HG02642 (cell line): ENCODE measurements around the gene STAT3.
"Not testable (repeated sequence)": the region's sequence is repeated elsewhere in the genome, so short reads cannot be mapped to it uniquely, and the experiment has no call there.

Source experiments
- ATAC-seq: cut with Tn5 transposase; IDR thresholded peaks from one replicate; pipeline ENCODE4 v1.9.1; 2021; ENCODE audit warnings: mild to moderate bottlenecking; ENCODE audit not compliant: unreplicated experiment, poor library complexity

Gene STAT3

GRCh38 chr17:42386777-42387657 lies 1.2 kb downstream of the STAT3 start:
- ATAC-seq = no peak

- ATAC-seq = no peak
Measured at GRCh38 chr17:42381898-42382297, 6.3 kb downstream of the STAT3 start.

GRCh38 chr17:42380935-42381334 lies 7.3 kb downstream of the STAT3 start:
- no peak for ATAC-seq

DNA sequence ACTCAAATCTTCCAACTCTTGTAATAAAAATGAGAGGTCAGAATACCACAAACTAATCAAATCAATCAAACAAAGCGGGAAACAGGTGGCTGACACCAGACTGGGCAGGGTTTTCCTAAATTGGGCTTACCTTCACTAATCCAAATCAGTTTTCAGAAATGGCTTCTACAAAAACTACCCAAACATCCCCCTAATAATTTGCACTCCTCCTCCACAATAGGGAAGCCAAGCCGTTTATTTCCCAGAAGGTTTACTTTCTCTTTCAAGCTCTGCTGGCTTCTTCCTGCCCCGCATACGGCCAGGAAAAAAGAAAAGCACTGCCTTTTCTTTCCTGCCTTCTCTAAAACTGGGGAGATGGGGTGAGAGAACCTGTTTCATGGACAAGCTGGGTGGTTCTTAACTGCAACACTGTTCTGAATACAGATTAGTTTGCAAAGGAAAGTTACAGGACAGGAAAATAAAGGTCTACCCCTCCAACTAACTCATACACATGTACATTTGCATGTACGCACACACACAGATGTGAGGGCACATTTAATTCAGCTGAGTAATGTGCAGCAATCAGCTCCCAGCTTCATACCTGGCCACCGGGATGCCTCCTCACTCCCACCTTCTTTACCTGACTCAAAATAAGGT lies 9.2 kb downstream of the STAT3 start:
- ATAC-seq = no peak

DNA sequence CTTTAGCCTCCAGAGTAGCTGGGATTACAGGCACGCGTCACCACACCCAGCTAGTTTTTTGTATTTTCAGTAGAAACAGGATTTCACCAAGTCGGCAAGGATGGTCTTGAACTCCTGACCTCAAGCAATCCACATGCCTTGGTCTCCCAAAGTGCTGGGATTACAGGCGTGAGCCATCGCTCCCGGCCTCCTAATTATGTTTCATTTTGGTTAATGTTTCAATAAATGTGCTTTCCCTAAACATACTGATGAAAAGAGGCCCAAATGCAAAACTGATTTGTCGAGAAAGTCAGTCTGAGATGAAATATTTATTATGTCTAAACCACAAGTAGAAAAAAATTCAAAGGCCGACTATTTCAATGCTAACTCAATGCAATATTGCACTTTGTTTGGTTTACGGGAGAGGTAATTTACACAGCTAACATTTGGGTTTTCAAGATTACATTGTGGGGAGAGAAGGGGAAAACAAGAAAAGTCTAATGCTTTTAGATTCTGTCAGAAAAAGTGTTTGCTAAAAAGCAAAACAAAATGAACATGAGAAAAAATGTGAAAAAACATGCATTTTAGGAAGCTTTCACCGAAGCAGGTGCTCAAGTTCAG lies 9.8 kb downstream of the STAT3 start:
- ATAC-seq = no peak

DNA sequence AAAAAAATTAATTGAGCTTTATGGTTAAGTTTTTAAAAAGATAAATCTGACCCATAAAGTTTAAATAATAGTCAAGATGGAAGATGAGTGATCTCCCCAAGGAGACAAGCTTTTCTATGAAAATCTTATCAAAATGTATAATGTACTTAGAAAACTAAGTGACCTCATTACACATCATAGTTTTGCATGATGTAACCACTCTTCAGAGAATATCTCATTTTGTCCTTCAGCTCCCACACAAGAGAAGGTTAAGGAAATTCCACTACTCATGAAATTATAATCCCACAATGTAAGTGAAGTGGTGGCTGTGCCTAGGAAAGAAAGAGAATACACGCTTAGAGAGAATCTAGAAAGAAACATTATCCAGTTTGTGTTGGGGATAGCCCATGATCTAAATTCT lies 14.3 kb downstream of the STAT3 start:
- ATAC-seq = no peak

DNA sequence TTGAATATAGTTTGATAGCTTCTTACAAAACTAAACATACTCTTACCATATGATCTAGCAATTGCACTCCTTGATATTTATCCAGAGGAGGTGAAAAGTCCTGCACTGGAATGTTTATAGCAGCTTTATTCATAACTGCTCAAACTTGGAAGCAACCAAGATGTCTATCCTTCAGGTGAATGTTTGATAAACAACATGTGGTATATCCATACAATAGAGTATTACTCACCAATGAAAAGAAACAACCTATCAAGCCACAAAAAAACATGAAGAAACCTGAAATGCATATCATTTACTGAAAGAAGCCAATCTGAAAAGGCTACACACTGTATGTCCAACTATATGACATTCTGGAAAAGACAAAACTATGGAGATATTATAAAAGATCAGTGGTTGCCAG lies 16.1 kb downstream of the STAT3 start:
- ATAC-seq = no peak

DNA sequence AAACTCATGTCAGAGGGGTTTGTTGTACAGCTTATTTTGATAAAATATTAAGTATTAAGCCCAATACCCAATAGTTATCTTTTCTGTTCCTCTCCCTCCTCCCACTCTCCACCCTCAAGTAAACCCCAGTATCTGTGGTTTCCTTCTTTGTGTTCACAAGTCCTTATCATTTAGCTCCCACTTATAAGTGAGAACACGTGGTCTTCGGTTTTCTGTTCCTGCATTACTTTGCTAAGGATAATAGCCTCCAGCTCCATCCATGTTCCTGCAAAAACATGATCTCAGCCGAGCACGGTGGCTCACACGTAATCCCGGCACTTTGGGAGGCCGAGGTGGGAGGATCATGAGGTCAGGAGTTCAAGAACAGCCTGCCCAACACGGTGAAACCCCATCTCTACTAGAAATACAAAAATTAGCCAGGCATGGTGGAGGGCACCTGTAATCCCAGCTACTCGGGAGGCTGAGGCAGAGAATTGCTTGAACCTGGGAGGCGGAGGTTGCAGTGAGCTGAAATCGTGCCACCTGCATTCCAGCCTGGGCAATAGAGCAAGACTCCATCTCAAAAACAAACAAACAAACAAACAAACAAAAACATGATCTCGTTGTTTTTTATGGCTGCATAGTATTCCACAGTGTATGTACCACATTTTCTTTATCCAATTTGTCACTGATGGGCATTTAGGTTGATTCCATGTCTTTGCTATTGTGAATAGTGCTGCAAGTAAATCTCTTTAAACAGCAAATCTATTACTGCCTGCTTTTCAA lies 19.3 kb downstream of the STAT3 start:
- ATAC-seq = not testable (repeated sequence)

- ATAC-seq = not testable (repeated sequence)
Measured at GRCh38 chr17:42368310-42368709, 19.9 kb downstream of the STAT3 start.

GRCh38 chr17:42366176-42367023 lies 21.8 kb downstream of the STAT3 start:
- not testable (repeated sequence) for ATAC-seq

DNA sequence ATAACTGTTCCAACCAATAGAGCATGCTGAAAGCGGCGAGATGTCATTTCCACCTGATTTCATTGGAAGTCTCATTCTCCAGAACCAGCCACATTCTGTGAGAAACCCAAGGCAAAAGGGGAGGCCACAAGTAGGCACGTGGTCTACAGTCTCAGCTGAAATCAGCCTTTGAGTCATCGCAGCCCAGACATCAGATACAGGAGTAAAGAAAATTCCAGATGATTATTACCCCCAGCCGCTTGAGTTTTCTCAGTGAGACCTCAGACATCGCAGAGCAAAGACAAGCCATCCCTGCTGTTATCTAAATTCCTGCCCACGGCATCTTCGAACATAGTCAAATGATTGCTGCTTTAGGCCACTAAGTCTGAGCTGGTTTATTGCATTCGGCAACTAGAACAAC lies 23.1 kb downstream of the STAT3 start:
- no peak for ATAC-seq

- ATAC-seq = no peak
Measured at GRCh38 chr17:42363767-42364585, 24.3 kb downstream of the STAT3 start.

GRCh38 chr17:42363231-42363630 lies 25.0 kb downstream of the STAT3 start:
- ATAC-seq = no peak

DNA sequence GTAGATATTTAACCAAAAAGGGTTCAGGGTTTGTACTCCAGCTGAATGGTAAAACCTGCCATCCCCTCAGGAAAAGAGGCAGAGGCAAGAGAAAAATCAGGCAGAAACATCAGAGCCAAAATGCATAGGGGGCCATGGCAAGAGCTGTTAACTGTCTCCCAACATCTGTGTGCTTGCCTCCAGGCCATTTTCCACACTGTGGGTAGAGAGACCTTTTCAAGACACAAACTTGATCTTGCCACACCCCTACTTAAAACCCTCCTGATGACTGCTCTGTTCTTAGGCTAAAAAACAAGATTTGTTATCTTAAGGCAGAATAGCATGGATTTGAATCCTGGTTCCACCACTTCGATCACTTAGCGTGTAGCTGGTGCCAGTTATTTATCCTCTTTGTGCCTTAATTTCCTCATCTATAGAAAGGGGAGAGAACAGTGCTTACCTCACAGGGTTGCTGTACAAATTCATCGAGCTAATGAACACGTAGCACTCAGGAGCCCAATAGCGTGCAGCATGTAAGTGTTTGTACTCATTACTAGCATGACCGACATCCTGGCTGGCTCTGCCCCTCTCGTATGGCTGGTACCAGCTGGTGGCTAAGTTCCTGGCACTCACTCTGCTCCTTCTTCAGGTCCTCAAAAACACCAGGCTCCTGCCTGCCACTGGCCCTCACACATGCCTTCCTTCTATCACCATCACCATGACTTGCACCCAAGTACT lies 25.8 kb downstream of the STAT3 start:
- ATAC-seq = no peak

- no peak for ATAC-seq
Measured at GRCh38 chr17:42361781-42362186, 26.5 kb downstream of the STAT3 start.

GRCh38 chr17:42360388-42360787 lies 27.9 kb downstream of the STAT3 start:
- not testable (repeated sequence) for ATAC-seq

DNA sequence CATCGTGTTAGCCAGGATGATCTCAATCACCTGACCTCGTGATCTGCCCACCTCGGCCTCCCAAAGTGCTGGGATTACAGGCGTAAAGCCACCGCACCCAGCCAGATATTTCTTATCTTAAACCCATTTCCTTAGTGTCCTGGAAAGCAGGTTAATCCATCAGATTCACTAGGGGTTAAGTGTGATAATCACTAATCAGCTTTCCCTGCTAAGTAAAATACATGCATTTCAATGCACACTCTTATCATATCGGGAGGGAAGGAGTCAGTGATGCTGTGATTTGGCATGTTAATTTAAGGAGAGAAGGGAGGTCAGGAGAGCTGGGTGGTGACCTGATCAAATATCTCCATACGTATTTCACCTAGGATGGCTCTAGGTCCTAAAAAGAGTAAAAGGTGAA lies 29.1 kb downstream of the STAT3 start:
- no peak for ATAC-seq

DNA sequence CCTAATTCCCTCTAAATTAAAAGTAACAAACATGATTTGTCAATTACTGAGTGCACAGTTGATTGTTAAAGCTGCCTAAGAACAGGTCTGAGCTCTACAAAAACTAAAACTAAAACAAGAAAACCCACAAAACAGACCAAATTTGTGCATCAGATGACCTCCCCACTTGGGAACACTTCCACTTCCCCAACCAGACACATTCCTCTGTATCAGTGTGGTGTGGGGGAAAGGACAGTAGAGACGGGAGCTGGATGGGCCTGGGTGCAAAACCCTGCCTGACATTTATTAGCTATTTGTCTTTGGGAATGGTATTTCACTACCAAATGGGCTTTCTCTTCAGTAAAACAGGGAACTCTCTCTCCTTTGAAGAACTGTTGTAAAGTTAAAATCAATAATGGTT lies 29.8 kb downstream of the STAT3 start:
- no peak for ATAC-seq
